ENCODE results near the gene AXIN2. TPM values are rescaled to one million over a fixed set of nuclear protein-coding genes. Genes with fewer than 3 reads are reported as not detected.
A peak's percentile ranks its signal among the peaks of the same experiment; 100 is the strongest.

Gene AXIN2
- total and polyA plus RNA-seq, 5 experiments from 2014 or later = 1.8 to 22.2 (median 6.7) TPM

DNA sequence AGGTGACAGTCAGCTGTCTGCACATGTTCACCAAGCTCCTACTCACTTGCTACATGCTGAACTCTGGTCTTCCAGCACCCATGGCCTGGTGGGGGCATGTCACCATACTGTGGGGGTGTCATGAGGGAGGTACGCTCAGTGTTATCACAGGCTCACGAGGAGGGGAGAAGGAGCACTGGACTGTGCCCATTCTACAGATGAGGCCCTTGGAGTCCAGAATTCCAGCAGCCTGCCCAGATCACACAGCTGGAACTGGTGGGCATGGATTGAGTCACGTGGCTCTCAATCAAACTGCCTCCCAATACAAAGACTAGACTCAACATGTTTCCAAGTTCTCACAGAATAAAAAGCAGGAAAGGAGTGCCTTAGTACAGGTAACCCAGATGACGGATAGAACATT, 10.7 kb downstream of the AXIN2 start:
- POLR2A ChIA-PET = no interaction called here

DNA sequence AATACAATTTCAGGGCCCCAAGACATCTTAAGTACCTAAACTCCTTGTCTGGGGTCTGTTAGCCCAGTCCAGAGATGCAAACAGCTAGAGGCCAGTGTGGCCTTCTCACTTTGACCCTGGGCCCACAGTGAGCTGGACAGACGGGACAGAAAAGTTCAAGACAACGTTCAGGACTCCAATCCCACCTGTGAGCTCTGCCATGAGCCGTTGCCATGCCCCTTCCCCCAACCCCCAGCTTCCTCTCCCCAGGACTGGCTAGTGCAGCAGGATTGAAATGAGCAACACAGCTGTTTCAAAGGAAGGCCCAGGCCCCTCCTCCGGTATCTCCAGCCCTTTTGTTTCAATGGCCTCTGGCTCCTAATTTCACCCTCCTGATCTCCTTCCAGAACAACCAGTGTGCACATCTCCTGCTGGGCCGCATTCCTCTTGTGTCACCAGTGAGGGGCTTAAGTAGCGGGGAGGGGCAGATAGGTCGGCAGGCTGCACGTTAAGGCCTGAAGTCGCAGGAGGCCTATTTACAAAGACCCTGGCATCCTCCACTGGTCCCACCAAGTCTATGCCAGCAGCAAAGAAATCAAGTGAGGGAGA, 11.3 kb downstream of the AXIN2 start:
- no peaks in the 10 kb centered on the region for H3K27me3 Mint-ChIP-seq
- ATAC-seq (no peak), DNase-seq (no peak)
- H3K9me3 Mint-ChIP-seq = no peaks in the 10 kb centered on the region
- POLR2A ChIA-PET = no interaction called here
- peaks cover 15 to 56% (median 32%) of the 10 kb centered on the region in 3 donors for H3K36me3 Mint-ChIP-seq
- H3K4me1 Mint-ChIP-seq = peaks cover 44 to 81% (median 51%) of the 10 kb centered on the region in 4 donors
- peak overlapping the region in 3 of 10 donors; percentile 72 to 89 (median 76) for H3K27ac Mint-ChIP-seq
- peak overlapping the region in 5 of 10 donors; percentile 8 to 68 (median 52) for H3K4me3 Mint-ChIP-seq

More for the DNA sequence above, 10.7 kb downstream of the AXIN2 start:
- no peak for ATAC-seq
- DNase-seq = no peak
- H3K27ac Mint-ChIP-seq = peak overlapping the region in 5 of 10 donors; percentile 49 to 89 (median 73)
- H3K27me3 Mint-ChIP-seq = no peaks in the 10 kb centered on the region
- H3K36me3 Mint-ChIP-seq = peaks cover 15 to 52% (median 32%) of the 10 kb centered on the region in 3 donors
- no peaks in the 10 kb centered on the region for H3K9me3 Mint-ChIP-seq
- peaks cover 45 to 80% (median 51%) of the 10 kb centered on the region in 4 donors for H3K4me1 Mint-ChIP-seq
- peak overlapping the region in 4 of 10 donors; percentile 6 to 52 (median 12) for H3K4me3 Mint-ChIP-seq

DNA sequence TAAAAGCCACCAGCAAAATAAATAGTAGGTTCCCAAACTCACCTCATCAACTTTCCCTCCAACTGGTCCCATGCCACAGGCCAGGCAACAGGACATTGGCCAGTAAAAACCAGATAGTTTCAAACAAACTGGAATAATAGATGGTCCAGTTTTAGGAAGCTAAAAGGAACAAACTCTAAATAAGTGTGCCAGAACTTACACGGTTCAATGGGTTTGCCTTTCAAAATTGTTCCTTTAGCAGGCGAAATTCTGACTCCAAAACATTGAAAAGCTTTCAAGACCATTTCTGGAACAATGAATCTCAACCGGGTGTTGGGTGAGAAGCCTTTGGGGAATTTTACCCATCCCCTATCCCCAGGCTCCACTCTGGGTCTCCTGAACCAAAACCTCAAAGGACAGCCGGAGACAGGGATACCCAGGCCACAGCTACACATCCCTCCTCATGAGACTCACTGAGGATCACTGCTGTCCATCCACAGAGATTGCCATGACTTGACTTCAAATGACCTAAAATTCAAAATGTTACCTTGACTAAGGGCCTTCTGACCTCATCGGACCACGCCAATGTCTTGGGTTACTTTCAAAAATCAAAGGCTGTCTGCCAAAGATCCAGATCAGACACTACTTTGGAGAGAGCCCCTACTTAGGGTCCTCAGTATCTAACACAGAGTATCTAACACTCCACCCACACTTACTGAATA, 13.0 kb downstream of the AXIN2 start:
- ATAC-seq = no peak
- H3K4me3 Mint-ChIP-seq = peak overlapping the region in 1 of 10 donors; percentile 30
- peaks cover 15 to 67% (median 35%) of the 10 kb centered on the region in 3 donors for H3K36me3 Mint-ChIP-seq
- H3K9me3 Mint-ChIP-seq = no peaks in the 10 kb centered on the region
- POLR2A ChIA-PET = no interaction called here
- no peaks in the 10 kb centered on the region for H3K27me3 Mint-ChIP-seq
- no peak for DNase-seq
- peak overlapping the region in 2 of 10 donors; percentile 63 to 80 for H3K27ac Mint-ChIP-seq
- H3K4me1 Mint-ChIP-seq = peaks cover 39 to 72% (median 52%) of the 10 kb centered on the region in 4 donors

DNA sequence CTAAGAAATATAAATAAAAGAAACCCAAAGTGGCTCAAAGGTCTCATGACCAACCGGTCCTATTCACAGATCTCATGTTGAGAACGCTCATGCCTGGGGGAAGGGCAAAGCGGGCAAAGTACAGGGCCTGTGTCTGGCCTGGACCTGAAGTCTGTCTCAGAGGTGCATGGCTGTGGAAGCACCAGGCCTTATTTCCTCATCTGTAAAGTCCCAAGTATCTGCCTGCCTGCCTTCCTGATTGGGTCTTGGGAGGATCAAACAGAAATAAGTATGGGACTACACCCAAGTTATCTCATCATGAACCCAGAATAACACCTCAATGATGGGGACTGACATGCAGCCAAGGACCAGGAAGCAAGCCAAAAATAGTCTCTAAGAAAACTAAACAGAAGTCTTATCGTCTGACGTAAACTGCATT, 14.2 kb downstream of the AXIN2 start:
- ATAC-seq (peak in 1 of 2 donors; percentile 71), DNase-seq (no peak)
- Mint-ChIP-seq H3K36me3 (peaks cover 15 to 72% (median 35%) of the 10 kb centered on the region in 3 donors), H3K27me3 (no peaks in the 10 kb centered on the region), H3K27ac (peak overlapping the region in 5 of 10 donors; percentile 4 to 86 (median 66)), H3K4me3 (peak overlapping the region in 4 of 10 donors; percentile 2 to 55 (median 48)), H3K9me3 (no peaks in the 10 kb centered on the region), H3K4me1 (peaks cover 39 to 69% (median 48%) of the 10 kb centered on the region in 4 donors)
- POLR2A ChIA-PET = no interaction called here

DNA sequence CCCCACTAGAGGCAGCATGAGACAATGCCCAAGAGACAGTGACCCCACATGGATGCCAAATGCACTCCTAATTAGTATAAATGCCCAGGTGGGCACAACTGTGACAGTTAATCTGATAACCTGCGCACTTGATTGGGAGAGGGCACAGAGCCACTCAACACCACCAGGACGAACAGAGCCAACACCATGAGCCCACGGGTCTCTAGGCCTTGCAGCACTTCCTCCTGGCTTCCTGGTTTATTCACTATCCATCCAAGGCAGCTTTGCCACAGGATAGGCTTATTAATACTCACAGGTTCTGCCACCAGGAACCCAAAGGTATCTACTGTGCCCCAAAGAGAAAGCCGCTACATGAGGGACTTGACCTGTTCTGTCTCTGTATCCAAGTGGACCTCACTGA, 14.9 kb downstream of the AXIN2 start:
- Mint-ChIP-seq H3K27ac (peak overlapping the region in 2 of 10 donors; percentile 71 to 74), H3K4me1 (peaks cover 34 to 66% (median 42%) of the 10 kb centered on the region in 4 donors)
- POLR2A ChIA-PET = no interaction called here

DNA sequence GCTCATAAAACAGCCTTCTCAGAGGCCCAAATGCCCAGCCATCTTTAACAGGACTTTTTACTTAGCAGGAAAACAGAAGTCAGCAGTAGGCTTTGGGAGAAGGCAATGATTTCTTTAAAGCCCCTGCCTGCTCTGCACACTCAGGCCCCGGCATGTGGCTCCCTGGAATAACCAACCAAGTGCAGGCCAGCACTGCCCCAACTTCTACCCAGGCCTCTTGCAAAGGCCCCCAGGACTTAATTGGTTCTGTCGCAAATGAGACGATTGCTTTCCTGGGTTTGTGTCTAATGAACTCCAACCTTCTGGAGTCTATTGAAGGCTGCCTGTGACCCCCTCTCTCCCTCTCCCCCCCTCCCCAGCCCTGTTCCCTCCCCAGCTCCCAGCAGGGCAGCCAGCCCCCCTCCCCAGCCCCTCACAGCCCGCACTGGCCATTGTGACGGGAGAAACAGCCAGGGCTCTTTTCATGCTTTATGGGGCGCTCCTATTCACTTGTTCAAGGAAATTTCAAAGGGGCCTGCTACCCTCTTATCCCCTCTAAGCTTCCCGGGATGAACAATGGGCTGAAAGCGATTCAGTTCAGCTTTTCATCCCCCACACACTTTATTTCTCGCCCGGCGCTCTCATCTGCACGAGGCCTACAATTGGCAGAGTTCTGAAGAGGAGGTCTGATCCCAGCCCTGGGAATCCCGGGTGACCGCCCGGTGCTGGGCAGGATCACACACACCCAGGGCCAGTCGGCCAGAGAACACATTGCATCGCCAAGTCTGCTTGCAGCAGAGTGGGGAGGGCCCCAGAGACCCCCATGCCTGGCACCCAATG, 15.5 kb downstream of the AXIN2 start:
- no peaks in the 10 kb centered on the region for H3K27me3 Mint-ChIP-seq
- peak overlapping the region in 1 of 10 donors; percentile 36 for H3K4me3 Mint-ChIP-seq
- H3K9me3 Mint-ChIP-seq = no peaks in the 10 kb centered on the region
- peaks cover 32 to 63% (median 41%) of the 10 kb centered on the region in 4 donors for H3K4me1 Mint-ChIP-seq
- POLR2A ChIA-PET = no interaction called here
- DNase-seq (no peak), ATAC-seq (no peak)
- peak overlapping the region in 1 of 10 donors; percentile 74 for H3K27ac Mint-ChIP-seq
- peaks cover 17 to 76% (median 38%) of the 10 kb centered on the region in 3 donors for H3K36me3 Mint-ChIP-seq

More for the DNA sequence above, 14.9 kb downstream of the AXIN2 start:
- Mint-ChIP-seq H3K4me3 (peak overlapping the region in 3 of 10 donors; percentile 13 to 47 (median 36)), H3K27me3 (no peaks in the 10 kb centered on the region), H3K36me3 (peaks cover 15 to 71% (median 32%) of the 10 kb centered on the region in 3 donors), H3K9me3 (no peaks in the 10 kb centered on the region)
- DNase-seq (no peak), ATAC-seq (no peak)

DNA sequence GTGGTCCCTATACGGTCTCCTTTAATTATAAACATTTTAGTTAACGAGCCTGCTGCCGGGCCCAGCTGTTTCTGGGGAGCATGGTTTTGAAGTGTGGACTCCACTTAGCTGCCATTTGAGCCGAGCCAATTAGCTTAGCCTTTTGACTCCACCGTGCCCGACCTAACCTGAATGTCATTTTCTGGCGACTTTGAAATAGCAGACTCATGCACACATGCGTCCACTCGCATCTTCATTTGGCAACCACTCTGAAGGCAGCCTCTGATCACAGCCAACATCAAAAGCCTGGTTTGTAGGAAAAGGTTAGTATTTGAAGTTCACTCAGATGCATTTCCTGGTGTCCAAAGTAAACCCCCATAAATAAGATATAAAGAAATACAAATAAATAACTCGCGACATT, 16.8 kb downstream of the AXIN2 start:
- Mint-ChIP-seq H3K4me1 (peaks cover 29 to 59% (median 37%) of the 10 kb centered on the region in 4 donors), H3K27me3 (no peaks in the 10 kb centered on the region), H3K36me3 (peaks cover 16 to 82% (median 39%) of the 10 kb centered on the region in 3 donors), H3K9me3 (no peaks in the 10 kb centered on the region), H3K4me3 (no peak overlapping the region), H3K27ac (peak overlapping the region in 1 of 10 donors; percentile 62)
- no peak for DNase-seq
- POLR2A ChIA-PET = no interaction called here
- ATAC-seq = no peak

DNA sequence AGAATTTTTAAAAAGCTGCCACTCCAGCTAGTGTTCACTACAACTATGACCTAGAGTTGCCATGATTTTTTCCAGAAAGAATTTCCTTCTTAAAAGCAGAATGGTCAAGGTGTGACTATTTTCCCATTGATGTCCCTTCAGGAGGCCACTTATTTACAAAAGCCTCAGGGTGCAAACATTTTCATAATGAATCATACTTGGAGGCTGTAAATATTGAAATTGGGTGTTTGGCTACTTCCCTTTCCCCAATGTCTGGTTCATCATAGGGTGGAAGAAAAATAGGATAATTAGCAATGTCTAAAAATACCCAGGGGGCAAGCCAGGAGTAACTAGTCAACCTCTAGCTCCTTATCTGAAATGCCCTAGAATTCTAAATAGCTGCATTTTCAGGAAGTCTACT, 18.8 kb downstream of the AXIN2 start:
- peaks cover 9 to 71% (median 20%) of the 10 kb centered on the region in 3 donors for H3K36me3 Mint-ChIP-seq
- no peak overlapping the region for H3K27ac Mint-ChIP-seq
- peaks cover 26 to 62% (median 39%) of the 10 kb centered on the region in 4 donors for H3K4me1 Mint-ChIP-seq

DNA sequence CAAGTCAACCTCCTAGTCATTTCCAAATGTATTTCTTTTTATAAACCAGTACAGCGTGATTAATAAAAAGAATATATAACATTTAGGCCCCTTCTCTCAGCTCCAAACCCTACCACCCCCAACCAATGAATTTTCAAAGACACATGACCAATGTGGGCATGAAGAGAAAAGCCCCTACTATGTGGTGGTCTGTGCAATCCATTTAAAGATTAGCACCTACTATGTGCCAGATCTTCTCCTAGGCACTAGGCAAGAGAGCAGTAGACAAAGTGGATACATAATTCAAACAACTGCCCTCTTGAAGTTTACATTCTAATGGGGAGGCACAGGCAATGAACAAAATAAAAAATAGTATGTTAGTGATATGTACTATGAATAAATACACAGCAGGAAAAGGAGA, 19.4 kb downstream of the AXIN2 start:
- no peak overlapping the region for H3K27ac Mint-ChIP-seq
- no peaks in the 10 kb centered on the region for H3K9me3 Mint-ChIP-seq
- H3K4me3 Mint-ChIP-seq = no peak overlapping the region
- POLR2A ChIA-PET = interaction anchor here (1.2 kb wide), 1 partner anchor 14 kb away, joined by 3 read pairs; no protein-coding TSS in a partner anchor
- H3K27me3 Mint-ChIP-seq = no peaks in the 10 kb centered on the region
- peaks cover 5 to 71% (median 17%) of the 10 kb centered on the region in 3 donors for H3K36me3 Mint-ChIP-seq
- no peak for ATAC-seq
- H3K4me1 Mint-ChIP-seq = peaks cover 22 to 57% (median 34%) of the 10 kb centered on the region in 4 donors
- no peak for DNase-seq

More for the DNA sequence above, 18.8 kb downstream of the AXIN2 start:
- DNase-seq (no peak), ATAC-seq (no peak)
- no peaks in the 10 kb centered on the region for H3K27me3 Mint-ChIP-seq
- H3K4me3 Mint-ChIP-seq = no peak overlapping the region
- H3K9me3 Mint-ChIP-seq = no peaks in the 10 kb centered on the region
- POLR2A ChIA-PET = no interaction called here

DNA sequence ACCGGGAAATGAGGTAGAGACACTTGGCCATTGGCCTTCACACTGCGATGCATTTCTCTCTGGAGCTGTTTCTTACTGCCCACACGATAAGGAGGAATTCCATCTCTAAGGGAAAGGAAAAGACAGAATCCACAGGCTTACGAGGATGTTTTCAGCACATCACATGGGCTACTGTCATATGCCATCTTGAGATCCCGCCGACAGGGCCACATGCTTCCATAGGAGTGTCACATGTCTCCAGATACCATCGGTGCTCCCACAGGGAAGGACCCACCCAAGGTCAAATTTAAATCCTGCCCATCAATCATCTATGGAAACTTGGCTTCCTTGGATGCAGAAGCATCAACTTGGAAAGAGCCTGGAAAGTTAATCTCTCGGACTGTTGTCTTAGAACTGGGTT, 20.0 kb downstream of the AXIN2 start:
- Mint-ChIP-seq H3K4me3 (no peak overlapping the region), H3K9me3 (no peaks in the 10 kb centered on the region), H3K27me3 (no peaks in the 10 kb centered on the region), H3K36me3 (peaks cover 5 to 71% (median 12%) of the 10 kb centered on the region in 3 donors), H3K27ac (peak overlapping the region in 1 of 10 donors; percentile 7), H3K4me1 (peaks cover 22 to 51% (median 29%) of the 10 kb centered on the region in 4 donors)
- POLR2A ChIA-PET = interaction anchor here (1.2 kb wide), 1 partner anchor 14 kb away, joined by 3 read pairs; no protein-coding TSS in a partner anchor
- ATAC-seq (no peak), DNase-seq (no peak)

DNA sequence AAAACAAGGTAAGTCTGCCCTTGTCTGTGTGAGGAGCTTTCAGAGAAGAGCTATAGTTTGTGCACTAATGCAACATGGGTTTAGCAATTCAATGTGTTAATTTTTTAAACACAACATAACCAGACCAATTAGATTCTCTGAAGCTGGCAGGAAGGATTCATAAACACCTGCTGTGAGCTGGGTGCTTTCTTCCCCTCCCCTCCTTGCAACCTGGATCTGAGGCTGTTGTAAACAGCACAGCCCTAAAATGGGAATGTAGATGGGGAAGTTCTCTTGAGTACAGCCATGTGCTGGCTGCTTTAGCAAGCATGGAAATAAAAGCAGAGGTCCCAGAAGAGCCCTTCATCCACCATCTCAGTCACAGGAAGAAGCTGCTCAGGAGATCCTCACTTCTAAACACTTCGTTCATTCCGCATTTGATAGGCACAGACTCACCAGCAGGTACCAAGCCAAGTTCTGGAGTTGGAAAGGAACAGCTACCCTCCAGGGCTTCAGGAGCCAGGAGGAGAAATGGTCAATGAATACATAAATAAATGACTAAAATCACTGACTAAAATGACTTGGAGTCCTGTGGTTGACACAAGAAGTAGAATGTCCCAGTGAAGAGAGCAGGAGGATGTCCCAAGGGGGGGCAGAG, 21.7 kb downstream of the AXIN2 start:
- H3K36me3 Mint-ChIP-seq = peaks cover 5 to 75% (median 22%) of the 10 kb centered on the region in 3 donors
- H3K4me3 Mint-ChIP-seq = peak overlapping the region in 7 of 10 donors; percentile 42 to 85 (median 76)
- DNase-seq (no peak), ATAC-seq (no peak)
- H3K4me1 Mint-ChIP-seq = peaks cover 19 to 43% (median 25%) of the 10 kb centered on the region in 4 donors
- no peaks in the 10 kb centered on the region for H3K9me3 Mint-ChIP-seq
- H3K27me3 Mint-ChIP-seq = no peaks in the 10 kb centered on the region
- peak overlapping the region in 4 of 10 donors; percentile 4 to 83 (median 67) for H3K27ac Mint-ChIP-seq
- POLR2A ChIA-PET = interaction anchor here (0.5 kb wide), 1 partner anchor 700 kb away, joined by 3 read pairs; no protein-coding TSS in a partner anchor

Measured in naive thymus-derived CD8-positive, alpha-beta T cell (primary cell).